H1 (cell line): ENCODE data around the gene POC1B. TPM values are rescaled to one million over a fixed set of nuclear protein-coding genes. Genes with fewer than 3 reads are reported as not detected.

Experiments
- CBX8 ChIP-seq: fragments of 300-800, 300-1000 bp; sonication (generic); IDR thresholded peaks from 2 replicates; pipeline ENCODE4 v1.7.1; 2016; ENCODE audit warnings: low read depth, low read length, borderline replicate concordance
- CHD2 ChIP-seq: IDR thresholded peaks from 2 replicates; pipeline ENCODE4 v1.6.1; 2012; ENCODE audit warnings: low read length, improper control_type of control experiment
- GABPA ChIP-seq: IDR thresholded peaks from 2 replicates; pipeline ENCODE4 v1.6.1; 2011; ENCODE audit warnings: mild to moderate bottlenecking, low read length, moderate library complexity, borderline replicate concordance; ENCODE audit not compliant: insufficient read depth
- KDM4A ChIP-seq: IDR thresholded peaks from one replicate; pipeline ENCODE4 v1.7.1; 2012; ENCODE audit warnings: low read depth, mild to moderate bottlenecking, moderate library complexity, low read length, inconsistent platforms; ENCODE audit not compliant: severe bottlenecking
- KDM5A ChIP-seq: fragments of 200-600 bp; IDR thresholded peaks from 2 replicates; pipeline ENCODE4 v1.7.1; 2012; ENCODE audit warnings: mild to moderate bottlenecking, low read length, inconsistent platforms, mixed read lengths
- POLR2AphosphoS5 ChIP-seq: IDR thresholded peaks from 2 replicates; pipeline ENCODE4 v1.6.1; 2011; ENCODE audit warnings: low read depth, low read length
- RAD21 ChIP-seq, 2 experiments: IDR thresholded peaks in 1 of 2; conservative IDR thresholded peaks in 1 of 2; 2 replicates each; pipeline ENCODE4 v1.6.1; 2011; ENCODE audit warnings: low read depth in 2 of 2, low read length in 2 of 2, improper control_type of control experiment in 1 of 2, inconsistent platforms in 1 of 2, mild to moderate bottlenecking in 1 of 2, moderate library complexity in 1 of 2
- RNF2 ChIP-seq: fragments of 200-900, 300-1000 bp; sonication (generic); IDR thresholded peaks from 2 replicates; pipeline ENCODE4 v1.7.1; 2016; ENCODE audit warnings: borderline replicate concordance, low read depth, mild to moderate bottlenecking, antibody characterized with exemption, low read length; ENCODE audit not compliant: poor library complexity, severe bottlenecking; ENCODE audit errors: missing control alignments
- polyA plus RNA-seq, 7 experiments: library from polyadenylated mRNA; depleted of rRNA in 3 of 7; stranded (reverse) in 5 of 7; unstranded in 2 of 7; fragments of >200 nt in 5 of 7; fragments of 200-250 nt in 2 of 7; gene quantifications; 1 replicate in 5 of 7; 2 replicates in 1 of 7; 4 replicates in 1 of 7; pipeline versions ENCODE4 v1.2.1 to v1.2.3, GENCODE V29; 2011 to 2013; ENCODE audit warnings: missing spikeins in 2 of 7, mixed read lengths in 2 of 7
- total RNA-seq: library from RNA; stranded (reverse); fragmentation: NEBNext Ultra II Directional; extraction: Animal tissue kit (Norgen Biotek cat#: 25700); gene quantifications from 2 replicates; pipeline ENCODE4 v1.2.1, GENCODE V29; 2021

Gene POC1B
- total and polyA plus RNA-seq, 2 of the 8 experiments (the other 6 are each of a cell fraction or from before 2014, with no cell fraction given), result 7.5 to 16.3 TPM

- TF ChIP-seq KDM5A, result no peak
- no peak for TF ChIP-seq CBX8
- TF ChIP-seq RAD21 (IDR thresholded peaks at IDR 0.05 in 1 of 2, conservative IDR thresholded peaks at IDR 0.05 in 1 of 2; ENCODE audit: low read depth in 2 of 2, low read length in 2 of 2), result no peak
- no peak for TF ChIP-seq RNF2
- no peak for TF ChIP-seq POLR2AphosphoS5
- TF ChIP-seq GABPA, result no peak
- no peak for TF ChIP-seq KDM4A
- TF ChIP-seq CHD2, result no peak
These were observed 31.1 kb upstream of the POC1B start (continued) for GRCh38 chr12:89556976-89557375.
